Measurements from ENCODE around the gene ZDHHC22. TPM values are rescaled to one million over a fixed set of nuclear protein-coding genes. Genes with fewer than 3 reads are reported as not detected.

ZDHHC22 gene
- total and polyA plus RNA-seq, 2 of the 13 experiments (the other 11 are each of a cell fraction or from before 2014, with no cell fraction given): not detected

DNA sequence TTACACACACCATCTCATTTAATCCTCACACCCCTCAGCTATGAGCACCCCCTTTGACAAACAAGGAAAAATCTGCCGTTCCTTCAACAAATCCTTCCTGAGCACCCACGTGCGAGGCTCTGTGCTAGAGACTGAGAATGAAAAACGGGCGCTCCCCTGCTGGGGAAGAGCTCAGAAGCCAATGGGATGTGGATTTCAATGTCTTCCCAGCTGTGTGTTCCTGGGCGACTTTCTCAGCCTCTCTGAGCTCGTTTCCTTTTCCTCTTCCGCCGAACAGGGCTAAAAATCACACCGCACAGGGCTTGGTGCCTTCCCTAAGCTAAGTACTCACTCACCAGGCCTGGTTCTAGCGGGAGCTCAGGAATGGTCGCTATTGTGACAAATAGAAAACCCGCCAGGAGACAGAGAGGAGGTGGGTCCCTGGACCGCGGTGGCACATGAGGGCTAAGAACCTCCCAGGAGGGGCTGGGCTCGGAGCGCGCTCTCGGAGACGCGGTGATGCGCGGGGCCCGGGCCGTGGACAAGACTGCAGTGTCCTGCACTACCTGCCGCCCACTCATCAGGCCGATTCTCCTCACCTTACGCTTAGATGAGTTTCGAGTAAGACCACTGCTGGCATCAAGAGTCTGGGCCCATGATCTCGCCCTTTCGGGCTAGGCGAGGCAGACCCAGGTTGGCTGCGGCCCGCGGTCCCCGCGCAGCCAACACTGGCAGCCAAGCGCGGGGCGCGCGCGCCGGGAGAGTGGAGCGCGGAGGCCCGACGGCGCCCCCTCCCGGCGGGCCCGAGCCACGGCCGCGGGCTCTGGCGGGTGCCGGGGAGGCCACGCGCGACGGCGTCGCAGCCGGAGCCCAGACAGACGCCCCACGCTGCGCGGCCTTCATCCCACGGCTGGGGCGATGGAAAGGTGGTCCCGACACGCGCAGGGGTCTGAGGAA, 17.0 kb downstream of the ZDHHC22 start (continued):
- TF ChIP-seq, protein P1, sequence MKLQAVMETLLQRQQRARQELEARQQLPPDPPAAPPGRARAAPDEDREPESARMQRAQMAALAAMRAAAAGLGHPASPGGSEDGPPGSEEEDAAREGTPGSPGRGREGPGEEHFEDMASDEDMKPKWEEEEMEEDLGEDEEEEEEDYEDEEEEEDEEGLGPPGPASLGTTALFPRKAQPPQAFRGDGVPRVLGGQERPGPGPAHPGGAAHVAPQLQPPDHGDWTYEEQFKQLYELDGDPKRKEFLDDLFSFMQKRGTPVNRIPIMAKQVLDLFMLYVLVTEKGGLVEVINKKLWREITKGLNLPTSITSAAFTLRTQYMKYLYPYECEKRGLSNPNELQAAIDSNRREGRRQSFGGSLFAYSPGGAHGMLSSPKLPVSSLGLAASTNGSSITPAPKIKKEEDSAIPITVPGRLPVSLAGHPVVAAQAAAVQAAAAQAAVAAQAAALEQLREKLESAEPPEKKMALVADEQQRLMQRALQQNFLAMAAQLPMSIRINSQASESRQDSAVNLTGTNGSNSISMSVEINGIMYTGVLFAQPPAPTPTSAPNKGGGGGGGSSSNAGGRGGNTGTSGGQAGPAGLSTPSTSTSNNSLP (IDR thresholded peaks at IDR 0.05; ENCODE audit: low read depth, low read length): no peak
- TF ChIP-seq, protein P2, sequence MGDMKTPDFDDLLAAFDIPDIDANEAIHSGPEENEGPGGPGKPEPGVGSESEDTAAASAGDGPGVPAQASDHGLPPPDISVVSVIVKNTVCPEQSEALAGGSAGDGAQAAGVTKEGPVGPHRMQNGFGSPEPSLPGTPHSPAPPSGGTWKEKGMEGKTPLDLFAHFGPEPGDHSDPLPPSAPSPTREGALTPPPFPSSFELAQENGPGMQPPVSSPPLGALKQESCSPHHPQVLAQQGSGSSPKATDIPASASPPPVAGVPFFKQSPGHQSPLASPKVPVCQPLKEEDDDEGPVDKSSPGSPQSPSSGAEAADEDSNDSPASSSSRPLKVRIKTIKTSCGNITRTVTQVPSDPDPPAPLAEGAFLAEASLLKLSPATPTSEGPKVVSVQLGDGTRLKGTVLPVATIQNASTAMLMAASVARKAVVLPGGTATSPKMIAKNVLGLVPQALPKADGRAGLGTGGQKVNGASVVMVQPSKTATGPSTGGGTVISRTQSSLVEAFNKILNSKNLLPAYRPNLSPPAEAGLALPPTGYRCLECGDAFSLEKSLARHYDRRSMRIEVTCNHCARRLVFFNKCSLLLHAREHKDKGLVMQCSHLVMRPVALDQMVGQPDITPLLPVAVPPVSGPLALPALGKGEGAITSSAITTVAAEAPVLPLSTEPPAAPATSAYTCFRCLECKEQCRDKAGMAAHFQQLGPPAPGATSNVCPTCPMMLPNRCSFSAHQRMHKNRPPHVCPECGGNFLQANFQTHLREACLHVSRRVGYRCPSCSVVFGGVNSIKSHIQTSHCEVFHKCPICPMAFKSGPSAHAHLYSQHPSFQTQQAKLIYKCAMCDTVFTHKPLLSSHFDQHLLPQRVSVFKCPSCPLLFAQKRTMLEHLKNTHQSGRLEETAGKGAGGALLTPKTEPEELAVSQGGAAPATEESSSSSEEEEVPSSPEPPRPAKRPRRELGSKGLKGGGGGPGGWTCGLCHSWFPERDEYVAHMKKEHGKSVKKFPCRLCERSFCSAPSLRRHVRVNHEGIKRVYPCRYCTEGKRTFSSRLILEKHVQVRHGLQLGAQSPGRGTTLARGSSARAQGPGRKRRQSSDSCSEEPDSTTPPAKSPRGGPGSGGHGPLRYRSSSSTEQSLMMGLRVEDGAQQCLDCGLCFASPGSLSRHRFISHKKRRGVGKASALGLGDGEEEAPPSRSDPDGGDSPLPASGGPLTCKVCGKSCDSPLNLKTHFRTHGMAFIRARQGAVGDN (CRISPR knock-in tag; IDR thresholded peaks at IDR 0.05): peak; percentile 39
- TF ChIP-seq, protein P3, sequence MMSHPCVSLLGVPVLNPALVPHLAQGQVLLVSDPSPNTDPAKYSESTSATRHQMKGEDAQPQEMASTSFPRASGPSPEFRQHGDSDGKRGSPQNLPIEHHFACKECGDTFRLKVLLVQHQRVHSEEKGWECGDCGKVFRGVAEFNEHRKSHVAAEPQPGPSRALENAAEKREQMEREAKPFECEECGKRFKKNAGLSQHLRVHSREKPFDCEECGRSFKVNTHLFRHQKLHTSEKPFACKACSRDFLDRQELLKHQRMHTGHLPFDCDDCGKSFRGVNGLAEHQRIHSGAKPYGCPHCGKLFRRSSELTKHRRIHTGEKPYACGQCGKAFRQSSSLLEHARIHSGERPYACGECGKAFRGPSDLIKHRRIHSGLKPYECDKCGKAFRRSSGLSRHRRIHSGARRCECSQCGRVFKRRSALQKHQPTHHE (CRISPR knock-in tag; IDR thresholded peaks at IDR 0.05; ENCODE audit: borderline replicate concordance): no peak
- TF ChIP-seq ZFX (CRISPR knock-in tag; IDR thresholded peaks at IDR 0.05; ENCODE audit: low read depth) (peak; percentile 39; the same call in 1 of the 2 replicates), ZNF790 (CRISPR knock-in tag; IDR thresholded peaks at IDR 0.05; ENCODE audit: borderline replicate concordance) (no peak), ZNF264 (CRISPR knock-in tag; IDR thresholded peaks at IDR 0.05) (no peak), ZNF768 (CRISPR knock-in tag; IDR thresholded peaks at IDR 0.05) (peak; percentile 90), NFE2L1 (CRISPR knock-in tag; IDR thresholded peaks at IDR 0.05; ENCODE audit: borderline replicate concordance) (no peak), RAD21 (CRISPR knock-in tag; IDR thresholded peaks at IDR 0.05) (peak; percentile 36; the same call in 1 of the 2 replicates), TOE1 (CRISPR knock-in tag; IDR thresholded peaks at IDR 0.05) (no peak), GATAD1 (CRISPR knock-in tag; IDR thresholded peaks at IDR 0.05) (no peak), PAX8 (CRISPR knock-in tag; IDR thresholded peaks at IDR 0.05; ENCODE audit: borderline replicate concordance) (no peak)
- TF ChIP-seq, protein P4, sequence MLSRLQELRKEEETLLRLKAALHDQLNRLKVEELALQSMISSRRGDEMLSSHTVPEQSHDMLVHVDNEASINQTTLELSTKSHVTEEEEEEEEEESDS (CRISPR knock-in tag; IDR thresholded peaks at IDR 0.05; ENCODE audit: borderline replicate concordance): no peak
- TF ChIP-seq, protein P5, sequence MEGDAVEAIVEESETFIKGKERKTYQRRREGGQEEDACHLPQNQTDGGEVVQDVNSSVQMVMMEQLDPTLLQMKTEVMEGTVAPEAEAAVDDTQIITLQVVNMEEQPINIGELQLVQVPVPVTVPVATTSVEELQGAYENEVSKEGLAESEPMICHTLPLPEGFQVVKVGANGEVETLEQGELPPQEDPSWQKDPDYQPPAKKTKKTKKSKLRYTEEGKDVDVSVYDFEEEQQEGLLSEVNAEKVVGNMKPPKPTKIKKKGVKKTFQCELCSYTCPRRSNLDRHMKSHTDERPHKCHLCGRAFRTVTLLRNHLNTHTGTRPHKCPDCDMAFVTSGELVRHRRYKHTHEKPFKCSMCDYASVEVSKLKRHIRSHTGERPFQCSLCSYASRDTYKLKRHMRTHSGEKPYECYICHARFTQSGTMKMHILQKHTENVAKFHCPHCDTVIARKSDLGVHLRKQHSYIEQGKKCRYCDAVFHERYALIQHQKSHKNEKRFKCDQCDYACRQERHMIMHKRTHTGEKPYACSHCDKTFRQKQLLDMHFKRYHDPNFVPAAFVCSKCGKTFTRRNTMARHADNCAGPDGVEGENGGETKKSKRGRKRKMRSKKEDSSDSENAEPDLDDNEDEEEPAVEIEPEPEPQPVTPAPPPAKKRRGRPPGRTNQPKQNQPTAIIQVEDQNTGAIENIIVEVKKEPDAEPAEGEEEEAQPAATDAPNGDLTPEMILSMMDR (CRISPR knock-in tag; IDR thresholded peaks at IDR 0.05): no peak; the same call in 1 of the 2 replicates
- TF ChIP-seq, protein P6, sequence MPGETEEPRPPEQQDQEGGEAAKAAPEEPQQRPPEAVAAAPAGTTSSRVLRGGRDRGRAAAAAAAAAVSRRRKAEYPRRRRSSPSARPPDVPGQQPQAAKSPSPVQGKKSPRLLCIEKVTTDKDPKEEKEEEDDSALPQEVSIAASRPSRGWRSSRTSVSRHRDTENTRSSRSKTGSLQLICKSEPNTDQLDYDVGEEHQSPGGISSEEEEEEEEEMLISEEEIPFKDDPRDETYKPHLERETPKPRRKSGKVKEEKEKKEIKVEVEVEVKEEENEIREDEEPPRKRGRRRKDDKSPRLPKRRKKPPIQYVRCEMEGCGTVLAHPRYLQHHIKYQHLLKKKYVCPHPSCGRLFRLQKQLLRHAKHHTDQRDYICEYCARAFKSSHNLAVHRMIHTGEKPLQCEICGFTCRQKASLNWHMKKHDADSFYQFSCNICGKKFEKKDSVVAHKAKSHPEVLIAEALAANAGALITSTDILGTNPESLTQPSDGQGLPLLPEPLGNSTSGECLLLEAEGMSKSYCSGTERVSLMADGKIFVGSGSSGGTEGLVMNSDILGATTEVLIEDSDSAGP (CRISPR knock-in tag; IDR thresholded peaks at IDR 0.05; ENCODE audit: borderline replicate concordance): peak; percentile 28; the same call in 1 of the 2 replicates

All from HepG2 (cell line).